KOPT-K1 (cell line): ENCODE results near the gene KRT32.
"Not testable (repeated sequence)": the region's sequence is repeated elsewhere in the genome, so short reads cannot be mapped to it uniquely, and the experiment has no call there.

Source experiments
- H3K27ac ChIP-seq: fragments of 200-600 bp; sonication (generic); 2 replicates; pipeline ENCODE4 v1.5.1; 2016; ENCODE audit warnings: antibody characterized with exemption, mild to moderate bottlenecking, low read depth, low read length; ENCODE audit not compliant: poor library complexity, severe bottlenecking
- H3K36me3 ChIP-seq: fragments of 200-600 bp; sonication (generic); 2 replicates; pipeline ENCODE4 v1.5.1; 2017; ENCODE audit warnings: antibody characterized with exemption, mild to moderate bottlenecking, low read length, moderate library complexity; ENCODE audit not compliant: insufficient read depth
- H3K9me3 ChIP-seq: fragments of 200-600 bp; sonication (generic); 2 replicates; pipeline ENCODE4 v1.5.1; 2017; ENCODE audit warnings: antibody characterized with exemption, low read length, mild to moderate bottlenecking; ENCODE audit not compliant: insufficient read depth, poor library complexity, severe bottlenecking

KRT32 gene

GRCh38 chr17:41434415-41434814 is 32.8 kb downstream of the KRT32 start:
- Histone ChIP-seq H3K9me3 (no peaks in the 10 kb centered on the region), H3K36me3 (no peaks in the 10 kb centered on the region), H3K27ac (no peak overlapping the region)

GRCh38 chr17:41434005-41434404 is 33.2 kb downstream of the KRT32 start:
- H3K27ac ChIP-seq, result no peak overlapping the region
- no peaks in the 10 kb centered on the region for H3K36me3 ChIP-seq
- H3K9me3 ChIP-seq, result no peaks in the 10 kb centered on the region

- no peaks in the 10 kb centered on the region for H3K9me3 ChIP-seq
- no peak overlapping the region for H3K27ac ChIP-seq
- H3K36me3 ChIP-seq, result no peaks in the 10 kb centered on the region
These were observed 33.6 kb downstream of the KRT32 start for GRCh38 chr17:41433586-41433985.

GRCh38 chr17:41430376-41430775 is 36.8 kb downstream of the KRT32 start:
- H3K9me3 ChIP-seq, H3K36me3 ChIP-seq, H3K27ac ChIP-seq: not testable (repeated sequence)

- H3K27ac ChIP-seq, result no peak overlapping the region
- H3K36me3 ChIP-seq, result no peaks in the 10 kb centered on the region
- H3K9me3 ChIP-seq, result no peaks in the 10 kb centered on the region
These were observed 37.5 kb downstream of the KRT32 start for GRCh38 chr17:41429667-41430066.

- H3K36me3 ChIP-seq, result no peaks in the 10 kb centered on the region
- no peaks in the 10 kb centered on the region for H3K9me3 ChIP-seq
- no peak overlapping the region for H3K27ac ChIP-seq
These were observed 38.4 kb downstream of the KRT32 start for GRCh38 chr17:41428591-41429291.

GRCh38 chr17:41424111-41424635 is 43.0 kb downstream of the KRT32 start, which contains the start of gene KRT37:
Gene KRT37, minus strand, starts transcription at chr17:41424585. Its CDS starts 62 bp downstream, at chr17:41424523.
- no peak within 1 kb of the TSS for H3K27ac ChIP-seq
- no peaks in the 10 kb centered on the region for H3K9me3 ChIP-seq
- no peaks in the 10 kb centered on the region for H3K36me3 ChIP-seq

- H3K27ac ChIP-seq, H3K36me3 ChIP-seq, H3K9me3 ChIP-seq: not testable (repeated sequence)
These were observed 44.6 kb downstream of the KRT32 start for GRCh38 chr17:41422586-41422985.

- Histone ChIP-seq H3K27ac (no peak overlapping the region), H3K9me3 (no peaks in the 10 kb centered on the region), H3K36me3 (no peaks in the 10 kb centered on the region)
These were observed 45.6 kb downstream of the KRT32 start for GRCh38 chr17:41421617-41422016.

- H3K27ac ChIP-seq, result no peak overlapping the region
- no peaks in the 10 kb centered on the region for H3K36me3 ChIP-seq
- no peaks in the 10 kb centered on the region for H3K9me3 ChIP-seq
These were observed 46.1 kb downstream of the KRT32 start for GRCh38 chr17:41421116-41421515.

- Histone ChIP-seq H3K27ac (no peak overlapping the region), H3K9me3 (no peaks in the 10 kb centered on the region), H3K36me3 (no peaks in the 10 kb centered on the region)
These were observed 47.1 kb downstream of the KRT32 start for GRCh38 chr17:41420134-41420533.

- Histone ChIP-seq H3K9me3 (no peaks in the 10 kb centered on the region), H3K27ac (no peak overlapping the region), H3K36me3 (no peaks in the 10 kb centered on the region)
These were observed 47.5 kb downstream of the KRT32 start for GRCh38 chr17:41419716-41420115.

GRCh38 chr17:41418116-41418860 is 48.9 kb downstream of the KRT32 start:
- Histone ChIP-seq H3K36me3 (no peaks in the 10 kb centered on the region), H3K27ac (no peak overlapping the region)

GRCh38 chr17:41417576-41418015 is 49.6 kb downstream of the KRT32 start:
- no peaks in the 10 kb centered on the region for H3K36me3 ChIP-seq
- H3K27ac ChIP-seq, result no peak overlapping the region
- H3K9me3 ChIP-seq, result no peaks in the 10 kb centered on the region

More at GRCh38 chr17:41418116-41418860, 48.9 kb downstream of the KRT32 start:
- no peaks in the 10 kb centered on the region for H3K9me3 ChIP-seq

- Histone ChIP-seq H3K9me3 (no peaks in the 10 kb centered on the region), H3K36me3 (no peaks in the 10 kb centered on the region), H3K27ac (no peak overlapping the region)
These were observed 50.1 kb downstream of the KRT32 start for GRCh38 chr17:41417127-41417526.
